Measurements from ENCODE around the gene RAB3B. TPM values are rescaled to one million over a fixed set of nuclear protein-coding genes. Genes with fewer than 3 reads are reported as not detected.

The RAB3B gene
- total RNA-seq, 1 donor: 77.3 TPM

DNA sequence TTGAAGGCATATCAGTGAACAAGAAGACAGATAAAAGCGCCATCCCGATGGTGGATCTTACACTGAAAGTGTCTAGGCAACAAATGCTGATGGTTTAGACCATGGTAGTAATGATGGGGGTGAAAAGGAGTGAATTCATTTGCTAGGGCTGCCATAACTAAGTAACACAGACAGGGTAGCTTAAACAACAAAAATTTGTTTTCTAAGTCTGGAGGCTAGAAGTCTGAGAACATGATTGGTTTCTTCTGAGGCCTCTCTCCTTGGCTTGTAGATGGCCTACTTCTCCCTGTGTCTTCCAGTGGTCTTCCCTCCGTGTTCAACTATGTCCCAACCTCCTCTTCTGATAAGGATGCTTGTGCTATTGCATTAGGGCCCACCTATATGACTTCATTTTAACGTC, 13.4 kb upstream of the RAB3B start:
- TF ChIP-seq, protein P1, sequence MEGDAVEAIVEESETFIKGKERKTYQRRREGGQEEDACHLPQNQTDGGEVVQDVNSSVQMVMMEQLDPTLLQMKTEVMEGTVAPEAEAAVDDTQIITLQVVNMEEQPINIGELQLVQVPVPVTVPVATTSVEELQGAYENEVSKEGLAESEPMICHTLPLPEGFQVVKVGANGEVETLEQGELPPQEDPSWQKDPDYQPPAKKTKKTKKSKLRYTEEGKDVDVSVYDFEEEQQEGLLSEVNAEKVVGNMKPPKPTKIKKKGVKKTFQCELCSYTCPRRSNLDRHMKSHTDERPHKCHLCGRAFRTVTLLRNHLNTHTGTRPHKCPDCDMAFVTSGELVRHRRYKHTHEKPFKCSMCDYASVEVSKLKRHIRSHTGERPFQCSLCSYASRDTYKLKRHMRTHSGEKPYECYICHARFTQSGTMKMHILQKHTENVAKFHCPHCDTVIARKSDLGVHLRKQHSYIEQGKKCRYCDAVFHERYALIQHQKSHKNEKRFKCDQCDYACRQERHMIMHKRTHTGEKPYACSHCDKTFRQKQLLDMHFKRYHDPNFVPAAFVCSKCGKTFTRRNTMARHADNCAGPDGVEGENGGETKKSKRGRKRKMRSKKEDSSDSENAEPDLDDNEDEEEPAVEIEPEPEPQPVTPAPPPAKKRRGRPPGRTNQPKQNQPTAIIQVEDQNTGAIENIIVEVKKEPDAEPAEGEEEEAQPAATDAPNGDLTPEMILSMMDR (IDR thresholded peaks at IDR 0.05; ENCODE audit: insufficient read depth, low read depth, low read length): no peak
- H3K4me3 ChIP-seq (ENCODE audit: low read depth, low read length): no peak overlapping the region
- no peak for DNase-seq (ENCODE audit: low read depth)

DNA sequence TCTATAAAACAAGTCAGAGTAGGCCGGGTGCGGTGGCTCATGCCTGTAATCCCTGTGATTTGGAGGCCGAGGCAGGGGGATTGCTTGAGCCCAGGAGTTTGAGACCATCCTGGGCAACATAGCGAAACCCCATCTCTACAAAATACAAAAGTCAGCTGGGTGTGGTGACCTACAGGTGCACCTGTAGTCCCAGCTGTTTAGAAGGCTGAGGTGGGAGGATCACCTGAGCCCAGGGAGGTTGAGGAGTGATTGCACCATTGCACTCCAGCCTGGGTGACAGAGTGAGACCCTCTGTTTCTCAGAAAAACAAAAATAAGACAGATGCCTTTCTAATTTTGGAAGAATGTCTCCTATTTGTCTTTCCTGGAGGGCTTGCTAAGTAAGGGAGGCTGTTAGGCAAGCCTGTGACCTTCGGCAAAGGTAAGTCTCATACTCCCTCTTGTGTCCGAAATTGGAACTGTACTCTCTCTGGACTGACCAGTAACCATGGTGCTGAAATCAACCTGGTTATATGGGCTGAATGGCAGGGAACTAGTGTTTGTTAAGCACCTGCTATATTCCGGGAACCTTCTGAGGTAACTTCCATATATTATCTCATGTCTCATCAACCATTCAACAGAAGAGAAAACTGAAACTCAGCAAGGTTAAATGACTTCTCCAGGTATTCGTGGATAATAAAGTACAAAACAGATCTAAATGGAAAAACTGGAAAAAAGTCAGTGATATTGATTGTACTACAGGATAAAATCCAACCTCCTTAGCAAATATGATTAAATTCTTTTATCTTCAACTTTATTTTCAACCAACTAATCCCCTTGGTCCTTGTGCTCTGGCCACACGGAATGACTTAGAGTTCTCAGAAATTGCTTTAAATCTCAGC, 11.8 kb upstream of the RAB3B start:
- peak; percentile 91 for DNase-seq (ENCODE audit: low read depth)
- TF ChIP-seq, protein P1 (IDR thresholded peaks at IDR 0.05; ENCODE audit: insufficient read depth, low read depth, low read length): peak; percentile 93
- H3K4me3 ChIP-seq (ENCODE audit: low read depth, low read length): no peak overlapping the region

DNA sequence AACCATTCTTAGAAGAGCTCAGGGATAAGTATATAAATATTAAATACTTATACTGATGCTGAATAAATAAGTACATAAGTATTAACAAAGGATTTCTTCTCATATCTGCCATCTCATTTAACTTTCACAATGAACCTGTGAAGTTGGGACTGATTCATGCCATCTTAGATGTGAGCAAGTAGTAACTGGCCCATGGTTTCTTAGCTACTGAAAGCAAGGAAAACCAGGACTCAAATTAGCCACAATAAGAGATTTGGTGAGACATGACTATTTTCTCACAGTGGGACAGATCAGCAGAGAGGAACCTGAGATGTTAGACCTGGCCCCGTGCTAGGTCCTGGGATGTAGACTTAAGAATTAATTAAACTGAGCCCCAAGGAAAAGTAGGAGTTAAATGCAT, 8.2 kb upstream of the RAB3B start:
- TF ChIP-seq, protein P1 (IDR thresholded peaks at IDR 0.05; ENCODE audit: insufficient read depth, low read depth, low read length): no peak
- no peak overlapping the region for H3K4me3 ChIP-seq (ENCODE audit: low read depth, low read length)
- DNase-seq (ENCODE audit: low read depth): no peak

DNA sequence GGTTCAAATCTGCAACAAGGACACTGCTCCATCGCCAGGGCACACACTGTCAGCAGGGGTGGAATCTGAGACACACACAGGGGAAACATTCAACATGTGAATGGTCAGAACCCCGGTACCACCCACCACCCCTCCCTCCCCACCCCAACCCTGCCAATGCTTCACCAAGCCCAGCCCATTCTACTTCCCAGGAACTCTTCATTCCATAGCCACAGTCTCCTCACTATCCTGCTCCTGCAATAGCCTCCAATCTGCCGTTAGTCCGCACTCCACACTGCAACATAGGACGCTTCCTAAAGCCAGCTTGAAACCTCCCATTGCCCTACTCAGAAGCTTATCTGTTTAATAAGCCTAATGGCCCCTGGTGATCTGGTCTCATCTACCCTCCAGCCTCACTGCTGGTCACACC, 7.5 kb upstream of the RAB3B start:
- TF ChIP-seq, protein P1 (IDR thresholded peaks at IDR 0.05; ENCODE audit: insufficient read depth, low read depth, low read length): no peak
- H3K4me3 ChIP-seq (ENCODE audit: low read depth, low read length): no peak overlapping the region
- DNase-seq (ENCODE audit: low read depth): no peak

DNA sequence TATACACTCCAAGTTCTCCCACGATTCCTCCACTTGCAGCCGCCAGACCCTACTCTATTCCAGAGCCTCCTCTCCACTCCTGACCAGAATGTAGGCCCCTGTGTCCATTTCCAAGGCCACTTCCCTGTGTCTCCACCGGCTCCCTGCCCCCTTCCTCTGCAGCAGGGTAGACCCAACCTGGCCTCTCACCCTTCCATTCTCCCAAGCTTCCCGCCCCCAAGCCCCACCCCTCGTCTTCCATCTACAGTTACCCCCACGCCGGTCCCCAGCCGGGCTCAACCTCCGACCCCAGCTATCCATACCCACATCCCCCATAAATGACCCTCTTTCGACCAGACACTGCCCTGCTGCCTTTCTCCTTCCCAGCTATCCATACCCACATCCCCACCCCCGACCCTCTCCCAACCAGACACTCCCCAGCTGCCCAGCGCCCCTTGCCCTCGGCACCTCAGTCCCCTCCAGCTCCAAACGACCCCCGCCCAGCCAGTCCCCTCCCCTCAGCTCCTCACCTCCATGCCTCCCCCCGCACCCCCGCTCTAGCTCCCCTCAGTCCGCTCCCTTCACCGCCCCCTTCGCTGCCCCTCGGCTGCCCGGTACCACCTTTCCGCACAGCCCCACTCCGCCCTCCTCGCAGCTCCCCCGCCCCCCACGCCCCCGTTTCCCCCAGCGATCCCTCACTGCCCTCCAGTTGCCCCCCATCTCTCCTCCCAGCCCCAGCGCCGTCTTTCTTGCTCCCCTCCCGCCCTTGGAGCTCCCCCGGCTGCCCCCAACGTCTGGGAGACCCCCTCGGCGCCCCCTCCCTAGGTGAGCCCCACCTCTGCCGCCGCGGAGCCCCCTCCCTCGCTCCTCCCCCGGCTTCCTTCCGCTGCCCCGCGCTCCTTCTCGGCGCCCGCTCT, 670 bp downstream of the RAB3B start:
- TF ChIP-seq, protein P1 (IDR thresholded peaks at IDR 0.05; ENCODE audit: insufficient read depth, low read depth, low read length): no peak
- peak overlapping the region; percentile 63 for H3K4me3 ChIP-seq (ENCODE audit: low read depth, low read length)
- DNase-seq (ENCODE audit: low read depth): no peak

DNA sequence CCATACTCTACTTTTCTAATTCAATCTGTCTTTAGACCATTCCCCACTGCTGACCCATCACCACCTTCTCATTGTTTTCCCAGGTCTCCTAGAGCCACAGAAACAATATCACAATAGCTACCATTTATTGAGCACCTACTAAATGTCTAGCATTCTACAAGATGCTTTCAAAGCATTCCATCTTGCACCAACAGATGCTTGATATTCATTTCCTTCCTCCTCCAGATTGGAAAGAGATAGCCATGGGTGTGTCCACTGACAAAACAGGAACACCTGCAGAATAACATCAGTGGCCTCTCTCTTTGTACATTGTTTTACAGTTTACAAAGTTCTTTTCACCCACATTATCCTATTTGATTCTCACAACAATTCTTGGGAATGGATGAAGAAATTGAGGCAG, 2.2 kb downstream of the RAB3B start:
- TF ChIP-seq, protein P1 (IDR thresholded peaks at IDR 0.05; ENCODE audit: insufficient read depth, low read depth, low read length): no peak

More for the DNA sequence above, 2.2 kb downstream of the RAB3B start:
- DNase-seq (ENCODE audit: low read depth): no peak
- no peak overlapping the region for H3K4me3 ChIP-seq (ENCODE audit: low read depth, low read length)

Measured in fibroblast of villous mesenchyme (primary cell).